Activated CD4-positive, alpha-beta memory T cell treated with anti-CD3 and anti-CD28 coated beads for 36 hours (primary cell): ENCODE results near the gene TMEM123. TPM values are rescaled to one million over a fixed set of nuclear protein-coding genes. Genes with fewer than 3 reads are reported as not detected.

Source experiments
- CTCF ChIA-PET: fragments of 350-600 bp; sonication (Branson Sonifier 250); formaldehyde crosslinking; loops from one replicate; lab custom pipeline; 2021; ENCODE audit warnings: antibody characterized with exemption, inconsistent platforms; lab: Charles Lee
- POLR2A ChIA-PET: fragments of 350-600 bp; sonication (Branson Sonifier 250); formaldehyde crosslinking; loops from one replicate; lab custom pipeline; 2021; ENCODE audit warnings: antibody characterized with exemption; lab: Charles Lee
- DNase-seq: peaks from one replicate; pipeline ENCODE4 v3.0.0-alpha.2; 2020
- H3K27ac Mint-ChIP-seq: one replicate; pipeline ENCODE4 v1.8.0; 2021; ENCODE audit warnings: mixed read lengths
- H3K27me3 Mint-ChIP-seq: one replicate; pipeline ENCODE4 v1.8.0; 2021; ENCODE audit warnings: mixed read lengths
- H3K36me3 Mint-ChIP-seq: one replicate; pipeline ENCODE4 v1.8.0; 2021; ENCODE audit warnings: mixed read lengths
- H3K4me1 Mint-ChIP-seq: one replicate; pipeline ENCODE4 v1.8.0; 2021; ENCODE audit warnings: low read depth, mixed read lengths
- H3K4me3 Mint-ChIP-seq: one replicate; pipeline ENCODE4 v1.8.0; 2021; ENCODE audit warnings: mild to moderate bottlenecking, mixed read lengths
- H3K9me3 Mint-ChIP-seq: one replicate; pipeline ENCODE4 v1.8.0; 2021; ENCODE audit warnings: mixed read lengths
- intact Hi-C: fragments of 100-400 bp; cut with micrococcal nuclease; formaldehyde crosslinking; loops from one replicate; pipeline ENCODE4 v1.15.1; 2023
- total RNA-seq, 2 experiments: library from RNA; stranded (reverse); gene quantifications; one replicate each; pipeline ENCODE4 v1.2.3, GENCODE V29; 2021

TMEM123 gene
- total RNA-seq: 100 to 1,000 TPM; 175 to 180 TPM

- Mint-ChIP-seq H3K4me1 (peaks cover 75% of the 10 kb centered on the region), H3K4me3 (peak within 1 kb of the TSS; percentile 89), H3K9me3 (no peaks in the 10 kb centered on the region), H3K36me3 (peaks cover 29% of the 10 kb centered on the region), H3K27me3 (no peaks in the 10 kb centered on the region), H3K27ac (peak within 1 kb of the TSS; percentile 96)
- intact Hi-C loops: loop anchor here (1.0 to 2.0 kb wide), 3 partner anchors 24 to 43 kb away; no protein-coding TSS in a partner anchor
- DNase-seq: peak; percentile 93
- POLR2A ChIA-PET: interaction anchor here (0.7 to 1.1 kb wide), 7 partner anchors 22 to 108 kb away, joined by 3 to 7 read pairs (median 4); partner anchors contain the start of gene BIRC2
- CTCF ChIA-PET: interaction anchor here (0.9 to 2.1 kb wide), 20 partner anchors 11 to 164 kb away, joined by 3 to 15 read pairs (median 4); no protein-coding TSS in a partner anchor
Measured at GRCh38 chr11:102452461-102453301, at the start of gene TMEM123. Gene TMEM123, minus strand, starts transcription at chr11:102452765. Its CDS starts 142 bp downstream, at chr11:102452623.

GRCh38 chr11:102500829-102501228 is 48.3 kb upstream of the TMEM123 start:
- H3K27me3 Mint-ChIP-seq: peaks cover 11% of the 10 kb centered on the region
- DNase-seq: no peak
- no peak overlapping the region for H3K27ac Mint-ChIP-seq
- peaks cover 5% of the 10 kb centered on the region for H3K4me1 Mint-ChIP-seq
- ChIA-PET CTCF (interaction anchor here (1.9 to 4.8 kb wide), 3 partner anchors 110 to 159 kb away, joined by 10 to 32 read pairs (median 12); no protein-coding TSS in a partner anchor), POLR2A (no interaction called here)
- no peaks in the 10 kb centered on the region for H3K9me3 Mint-ChIP-seq
- no peaks in the 10 kb centered on the region for H3K36me3 Mint-ChIP-seq
- intact Hi-C loops: no loop called here
- H3K4me3 Mint-ChIP-seq: no peak overlapping the region

DNA sequence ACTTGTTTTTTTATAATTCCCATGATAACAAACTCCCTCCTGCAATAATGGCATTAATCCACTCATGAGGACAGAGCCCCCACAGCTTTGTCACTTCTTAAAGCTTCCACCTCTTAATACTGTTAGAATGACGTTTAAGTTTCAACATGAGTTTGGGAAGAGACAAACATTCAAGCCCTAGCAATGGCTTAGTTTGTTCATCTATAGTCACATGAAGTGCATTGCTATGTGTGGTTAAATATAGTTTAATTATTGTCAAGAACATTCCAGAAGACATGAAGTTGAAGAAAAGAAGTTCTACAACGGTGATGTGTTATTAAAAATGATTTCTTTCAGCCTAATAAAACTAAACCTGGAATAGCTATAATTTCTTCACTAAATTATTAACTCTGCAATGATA is 47.4 kb upstream of the TMEM123 start:
- Mint-ChIP-seq H3K36me3 (no peaks in the 10 kb centered on the region), H3K4me1 (peaks cover 14% of the 10 kb centered on the region), H3K4me3 (no peak overlapping the region), H3K27ac (no peak overlapping the region), H3K27me3 (peaks cover 14% of the 10 kb centered on the region), H3K9me3 (no peaks in the 10 kb centered on the region)
- CTCF ChIA-PET: interaction anchor here (1.5 to 4.8 kb wide), 4 partner anchors 109 to 158 kb away, joined by 5 to 32 read pairs (median 11); no protein-coding TSS in a partner anchor
- POLR2A ChIA-PET: no interaction called here
- intact Hi-C loops: no loop called here
- DNase-seq: no peak

GRCh38 chr11:102499151-102499550 is 46.6 kb upstream of the TMEM123 start:
- POLR2A ChIA-PET: no interaction called here
- intact Hi-C loops: no loop called here
- no peak overlapping the region for H3K4me3 Mint-ChIP-seq
- CTCF ChIA-PET: interaction anchor here (0.8 to 4.8 kb wide), 5 partner anchors 108 to 167 kb away, joined by 3 to 32 read pairs (median 10); no protein-coding TSS in a partner anchor
- H3K9me3 Mint-ChIP-seq: no peaks in the 10 kb centered on the region
- DNase-seq: no peak
- peaks cover 14% of the 10 kb centered on the region for H3K27me3 Mint-ChIP-seq
- no peaks in the 10 kb centered on the region for H3K36me3 Mint-ChIP-seq
- H3K27ac Mint-ChIP-seq: no peak overlapping the region
- peaks cover 15% of the 10 kb centered on the region for H3K4me1 Mint-ChIP-seq

GRCh38 chr11:102497061-102497460 is 44.5 kb upstream of the TMEM123 start:
- no peak overlapping the region for H3K4me3 Mint-ChIP-seq
- intact Hi-C loops: no loop called here
- H3K9me3 Mint-ChIP-seq: no peaks in the 10 kb centered on the region
- H3K27me3 Mint-ChIP-seq: peaks cover 7% of the 10 kb centered on the region
- H3K4me1 Mint-ChIP-seq: peaks cover 19% of the 10 kb centered on the region
- no peaks in the 10 kb centered on the region for H3K36me3 Mint-ChIP-seq
- CTCF ChIA-PET: interaction anchor here (1.4 to 1.8 kb wide), 5 partner anchors 53 to 211 kb away, joined by 4 to 63 read pairs (median 7); no protein-coding TSS in a partner anchor
- POLR2A ChIA-PET: no interaction called here
- no peak overlapping the region for H3K27ac Mint-ChIP-seq
- DNase-seq: no peak

GRCh38 chr11:102495161-102496042 is 42.8 kb upstream of the TMEM123 start:
- intact Hi-C loops: loop anchor here (1.0 to 2.0 kb wide), 9 partner anchors 43 to 207 kb away; partner anchors contain the start of gene TMEM123
- Mint-ChIP-seq H3K27ac (no peak overlapping the region), H3K4me3 (no peak overlapping the region), H3K27me3 (peaks cover 7% of the 10 kb centered on the region), H3K9me3 (no peaks in the 10 kb centered on the region), H3K4me1 (peaks cover 18% of the 10 kb centered on the region), H3K36me3 (no peaks in the 10 kb centered on the region)
- DNase-seq: peak; percentile 22
- ChIA-PET CTCF (interaction anchor here (0.7 to 1.8 kb wide), 48 partner anchors 10 to 299 kb away, joined by 3 to 66 read pairs (median 4); no protein-coding TSS in a partner anchor), POLR2A (interaction anchor here (1.1 kb wide), 1 partner anchor 19 kb away, joined by 3 read pairs; no protein-coding TSS in a partner anchor)

- Mint-ChIP-seq H3K36me3 (no peaks in the 10 kb centered on the region), H3K4me1 (peaks cover 28% of the 10 kb centered on the region), H3K9me3 (no peaks in the 10 kb centered on the region), H3K27ac (no peak overlapping the region), H3K4me3 (no peak overlapping the region), H3K27me3 (peaks cover 7% of the 10 kb centered on the region)
- intact Hi-C loops: loop anchor here (2.0 kb wide), 2 partner anchors 119 to 173 kb away; no protein-coding TSS in a partner anchor
- DNase-seq: no peak
- CTCF ChIA-PET: interaction anchor here (0.7 to 1.5 kb wide), 6 partner anchors 101 to 206 kb away, joined by 3 to 13 read pairs (median 4); no protein-coding TSS in a partner anchor
- POLR2A ChIA-PET: no interaction called here
Measured at GRCh38 chr11:102494216-102494615, 41.7 kb upstream of the TMEM123 start.

- Mint-ChIP-seq H3K4me1 (peaks cover 34% of the 10 kb centered on the region), H3K9me3 (no peaks in the 10 kb centered on the region), H3K4me3 (no peak overlapping the region), H3K27me3 (peaks cover 7% of the 10 kb centered on the region), H3K36me3 (no peaks in the 10 kb centered on the region), H3K27ac (no peak overlapping the region)
- DNase-seq: no peak
- CTCF ChIA-PET: interaction anchor here (0.7 to 1.5 kb wide), 8 partner anchors 101 to 205 kb away, joined by 3 to 13 read pairs (median 4); no protein-coding TSS in a partner anchor
- POLR2A ChIA-PET: no interaction called here
- intact Hi-C loops: no loop called here
Measured at GRCh38 chr11:102493524-102493923, 41.0 kb upstream of the TMEM123 start.

- no peak overlapping the region for H3K27ac Mint-ChIP-seq
- POLR2A ChIA-PET: no interaction called here
Measured at GRCh38 chr11:102491969-102492368, 39.4 kb upstream of the TMEM123 start.

DNA sequence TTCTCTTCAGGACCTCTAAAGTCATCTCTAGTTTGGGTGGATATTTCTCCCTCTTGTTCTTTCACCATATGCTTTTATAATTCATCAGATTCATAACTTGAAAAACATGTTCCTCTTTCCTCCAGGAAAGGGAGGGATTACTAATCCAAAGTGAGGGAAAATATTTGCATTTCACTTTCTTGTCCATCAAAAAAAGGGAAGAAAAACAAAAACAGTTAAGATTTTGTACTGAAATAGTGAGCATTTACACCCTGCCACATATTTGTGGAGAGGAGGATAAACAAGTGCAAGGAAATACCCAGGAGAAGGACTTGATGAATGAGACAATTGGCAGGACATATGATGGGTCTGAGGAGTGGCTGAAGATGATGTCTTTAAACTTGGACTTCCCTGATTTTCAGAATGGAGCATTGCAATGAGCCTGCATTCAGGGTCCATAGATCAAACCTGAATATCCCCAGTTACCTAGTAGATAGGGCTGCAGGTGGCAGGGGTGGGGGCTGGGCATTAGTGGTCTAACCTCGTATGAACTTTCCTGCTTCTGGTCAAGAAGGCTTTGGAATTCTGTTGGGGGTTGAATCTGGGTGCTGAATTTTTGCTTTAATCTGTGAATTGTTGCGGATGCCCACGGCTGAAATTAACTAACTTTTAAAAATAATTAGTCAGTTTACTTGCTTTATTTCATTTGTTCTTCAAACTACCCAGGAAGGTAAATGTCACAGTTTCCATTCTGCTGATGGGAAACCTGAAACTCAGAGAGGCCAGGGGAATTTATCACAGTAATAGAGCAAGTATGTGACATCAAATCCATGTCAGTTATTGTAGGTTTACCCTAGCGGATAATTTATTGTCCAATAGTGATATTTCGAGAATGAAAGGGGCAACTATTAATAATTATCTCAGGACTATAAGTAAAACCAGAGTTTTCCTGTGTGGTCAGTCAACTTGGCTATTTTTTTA is 36.9 kb upstream of the TMEM123 start:
- no peak for DNase-seq
- intact Hi-C loops: loop anchor here (2.0 kb wide), 1 partner anchor 15 kb away; no protein-coding TSS in a partner anchor
- H3K4me3 Mint-ChIP-seq: no peak overlapping the region
- H3K4me1 Mint-ChIP-seq: peaks cover 32% of the 10 kb centered on the region
- H3K36me3 Mint-ChIP-seq: no peaks in the 10 kb centered on the region
- POLR2A ChIA-PET: no interaction called here
- no peaks in the 10 kb centered on the region for H3K27me3 Mint-ChIP-seq
- H3K9me3 Mint-ChIP-seq: no peaks in the 10 kb centered on the region
- CTCF ChIA-PET: interaction anchor here (1.0 to 2.7 kb wide), 3 partner anchors 13 to 147 kb away, joined by 4 to 13 read pairs (median 4); no protein-coding TSS in a partner anchor
- no peak overlapping the region for H3K27ac Mint-ChIP-seq

More at GRCh38 chr11:102491969-102492368, 39.4 kb upstream of the TMEM123 start:
- CTCF ChIA-PET: interaction anchor here (0.5 to 2.5 kb wide), 4 partner anchors 101 to 196 kb away, joined by 3 to 12 read pairs (median 8); no protein-coding TSS in a partner anchor
- DNase-seq: no peak
- peaks cover 43% of the 10 kb centered on the region for H3K4me1 Mint-ChIP-seq
- no peaks in the 10 kb centered on the region for H3K9me3 Mint-ChIP-seq
- no peak overlapping the region for H3K4me3 Mint-ChIP-seq
- peaks cover 7% of the 10 kb centered on the region for H3K27me3 Mint-ChIP-seq
- H3K36me3 Mint-ChIP-seq: no peaks in the 10 kb centered on the region
- intact Hi-C loops: no loop called here
